GM21528 (cell line): ENCODE measurements around the gene VAV3.
"Not testable (repeated sequence)": the region's sequence is repeated elsewhere in the genome, so short reads cannot be mapped to it uniquely, and the experiment has no call there.

Source experiments
- ATAC-seq: cut with Tn5 transposase; IDR thresholded peaks from one replicate; pipeline ENCODE4 v1.9.1; 2021; ENCODE audit warnings: mild to moderate bottlenecking, moderate library complexity; ENCODE audit not compliant: unreplicated experiment, low FRiP score

Gene VAV3

DNA sequence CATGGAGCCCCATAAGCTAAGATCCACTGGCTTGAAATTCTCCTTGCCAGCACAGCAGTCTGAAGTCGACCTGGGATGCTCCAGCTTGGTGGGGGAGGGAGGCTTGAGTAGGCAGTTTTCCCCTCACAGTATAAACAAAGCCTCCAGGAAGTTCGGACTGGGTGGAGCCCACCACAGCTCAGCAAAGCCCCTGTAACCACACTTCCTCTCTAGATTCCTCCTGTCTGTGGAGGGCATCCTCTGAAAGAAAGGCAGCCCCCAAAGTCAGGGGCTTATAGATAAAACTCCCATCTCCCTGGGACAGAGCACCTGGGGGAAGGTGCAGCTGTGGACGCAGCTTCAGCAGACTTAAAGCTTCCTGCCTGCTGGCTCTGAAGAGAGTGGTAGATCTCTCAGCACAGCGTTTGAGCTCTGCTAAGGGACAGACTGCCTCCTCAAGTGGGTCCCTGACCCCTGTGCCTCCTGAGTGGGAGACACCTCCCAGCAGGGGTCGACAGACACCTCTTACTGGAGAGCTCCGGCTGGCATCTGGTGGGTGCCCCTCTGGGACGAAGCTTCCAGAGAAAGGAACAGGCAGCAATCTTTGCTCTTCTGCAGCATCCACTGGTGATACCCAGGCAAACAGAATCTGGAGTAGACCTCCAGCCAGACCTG is 120.3 kb downstream of the VAV3 start:
- ATAC-seq = not testable (repeated sequence)

DNA sequence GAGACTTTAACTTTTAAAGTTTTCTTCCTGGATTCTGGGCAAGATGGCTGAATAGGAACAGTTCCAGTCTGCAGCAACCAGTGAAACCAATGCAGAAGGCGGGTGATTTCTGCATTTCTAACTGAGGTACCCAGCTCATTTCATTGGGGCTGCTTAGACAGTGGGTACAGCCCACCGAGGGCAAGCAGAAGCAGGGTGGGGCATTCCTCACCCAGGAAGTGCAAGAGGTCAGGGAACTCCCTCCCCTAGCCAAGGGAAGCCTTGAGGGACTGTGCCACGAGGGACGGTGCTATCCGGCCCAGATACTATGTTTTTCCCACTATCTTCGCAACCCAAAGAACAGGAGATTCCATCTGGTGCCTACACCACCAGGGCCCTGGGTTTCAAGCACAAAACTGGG is 121.0 kb downstream of the VAV3 start:
- no peak for ATAC-seq

DNA sequence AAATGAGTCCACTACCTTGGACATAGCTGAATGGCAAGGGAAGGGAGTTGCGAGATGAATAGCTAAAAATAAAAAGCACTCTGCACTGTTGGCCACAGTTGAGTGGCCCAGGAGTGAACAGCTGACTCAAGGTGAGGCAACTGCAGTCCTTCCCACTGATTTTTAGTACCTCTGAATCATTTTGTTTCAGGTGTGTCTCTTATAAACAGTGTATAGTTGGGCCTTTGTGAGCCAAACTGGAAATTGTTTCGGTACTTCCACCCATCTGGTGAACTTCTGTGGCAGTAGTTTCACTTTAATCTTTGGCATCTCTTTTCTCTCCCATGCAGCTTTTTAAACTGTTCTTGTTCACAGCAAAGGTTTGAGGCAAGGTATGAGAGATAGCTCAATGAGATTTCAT is 122.7 kb downstream of the VAV3 start:
- ATAC-seq = no peak

DNA sequence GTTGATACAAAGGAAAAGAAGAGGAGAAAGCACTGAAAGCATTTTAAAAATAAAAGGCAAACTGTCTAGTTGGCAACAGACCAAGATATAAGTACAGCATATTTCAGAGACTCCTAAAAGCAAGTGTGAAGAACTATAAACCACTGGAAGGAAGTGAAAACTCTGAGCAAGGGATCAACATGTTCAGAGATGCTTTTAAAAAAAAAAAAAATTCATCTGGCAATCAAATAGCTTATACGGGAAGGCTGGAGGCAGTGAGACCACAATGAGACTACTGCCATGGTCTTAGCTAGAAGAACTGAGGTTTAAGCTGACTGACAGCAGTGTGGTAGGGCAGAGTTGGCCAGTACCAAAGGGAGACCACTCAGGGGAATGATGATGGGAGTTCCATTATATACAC is 124.3 kb downstream of the VAV3 start:
- no peak for ATAC-seq

DNA sequence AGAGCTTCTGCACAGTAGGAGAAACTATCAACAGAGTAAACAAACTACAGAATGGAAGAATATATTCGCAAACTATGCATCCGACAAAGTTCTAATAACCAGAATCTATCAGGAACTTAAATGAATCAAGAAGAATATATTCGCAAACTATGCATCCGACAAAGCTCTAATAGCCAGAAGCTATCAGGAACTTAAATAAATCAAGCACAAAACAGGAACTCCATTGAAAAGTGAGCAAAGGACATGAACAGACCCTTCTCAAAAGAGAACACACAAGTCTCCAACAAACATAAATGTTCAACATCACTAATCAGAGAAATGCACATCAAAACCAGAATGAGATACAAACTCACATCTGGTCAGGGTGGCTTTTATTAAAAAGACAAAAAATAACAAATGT is 126.9 kb downstream of the VAV3 start:
- ATAC-seq = no peak

DNA sequence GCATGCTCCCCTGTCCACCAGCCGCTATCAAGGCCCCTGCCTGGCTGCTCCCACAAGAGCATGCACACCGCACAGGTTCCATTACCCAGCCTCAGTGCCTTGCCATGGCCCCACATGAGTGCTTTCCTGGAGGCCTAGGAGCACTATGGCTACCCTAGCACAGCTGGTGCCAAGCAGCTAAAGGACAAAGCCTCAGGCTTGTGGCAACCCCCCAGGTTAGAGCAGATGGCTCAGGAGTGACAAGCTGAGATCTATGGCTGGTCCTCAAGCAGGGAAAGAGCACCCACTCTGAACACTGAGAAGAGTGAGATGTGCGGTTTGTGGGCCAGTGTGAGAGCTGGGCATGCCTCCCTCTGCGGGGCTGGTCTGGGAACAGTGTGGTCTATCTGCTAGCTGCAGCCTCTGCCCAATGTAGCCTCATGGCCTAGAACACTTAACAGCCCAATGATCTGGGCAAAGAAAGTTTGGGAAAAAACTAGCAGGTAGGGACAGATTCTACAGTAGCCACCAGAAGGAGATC is 129.8 kb downstream of the VAV3 start:
- ATAC-seq = no peak

DNA sequence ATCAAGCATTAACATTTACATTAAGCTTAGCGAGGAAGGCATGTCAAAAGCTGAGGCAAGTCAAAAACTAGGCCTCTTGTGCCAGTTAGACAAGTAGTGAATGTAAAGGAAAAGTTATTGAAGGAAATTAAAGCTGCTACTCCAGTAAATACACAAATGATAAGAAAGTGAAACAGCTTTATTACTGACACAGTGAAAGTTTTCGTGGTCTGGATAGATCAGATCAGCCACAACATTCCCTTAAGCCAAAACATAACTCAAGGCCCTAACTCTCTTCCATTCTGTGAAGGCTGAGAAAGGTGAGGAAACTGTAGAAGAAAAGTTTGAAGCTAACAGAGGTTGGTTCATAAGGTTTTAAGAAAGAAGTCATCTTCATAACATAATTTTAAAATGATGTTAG is 131.9 kb downstream of the VAV3 start:
- no peak for ATAC-seq

DNA sequence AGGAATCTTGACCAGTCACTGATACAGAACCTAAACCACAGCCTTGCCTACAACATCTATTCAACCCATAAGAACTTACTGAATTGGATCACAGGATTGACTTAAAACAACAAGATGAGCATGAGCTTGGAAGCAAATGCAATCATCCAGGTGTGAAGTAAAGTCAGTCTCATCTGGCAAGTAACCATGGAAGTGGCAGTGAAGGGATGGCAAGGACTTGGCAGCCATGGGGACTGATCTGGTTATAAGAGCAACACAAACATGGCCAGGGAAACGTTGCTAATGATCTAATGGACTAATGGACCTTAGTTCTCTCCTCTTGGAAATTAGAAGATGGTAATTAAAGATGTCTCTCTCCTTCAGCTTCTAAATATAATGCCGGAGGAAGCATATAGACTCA is 133.1 kb downstream of the VAV3 start:
- no peak for ATAC-seq

DNA sequence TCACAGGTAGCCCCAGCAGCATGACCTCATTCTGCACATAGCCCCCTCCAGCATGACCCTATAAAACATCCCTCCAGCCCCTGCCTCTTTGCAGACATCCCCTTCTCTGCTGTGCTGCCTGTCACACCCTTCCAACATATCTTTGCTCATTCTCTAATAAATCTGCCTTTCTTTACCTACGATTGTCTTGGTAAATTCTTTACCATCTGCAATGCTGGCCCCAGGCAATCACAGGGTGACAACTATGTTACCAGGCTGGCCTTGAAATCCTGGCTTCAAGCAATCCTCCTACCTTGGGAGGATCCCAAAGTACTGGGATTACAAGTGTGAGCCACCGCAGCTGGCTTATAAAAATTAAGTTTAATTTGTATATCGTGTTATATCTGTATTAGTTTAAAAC is 134.5 kb downstream of the VAV3 start:
- ATAC-seq = no peak

DNA sequence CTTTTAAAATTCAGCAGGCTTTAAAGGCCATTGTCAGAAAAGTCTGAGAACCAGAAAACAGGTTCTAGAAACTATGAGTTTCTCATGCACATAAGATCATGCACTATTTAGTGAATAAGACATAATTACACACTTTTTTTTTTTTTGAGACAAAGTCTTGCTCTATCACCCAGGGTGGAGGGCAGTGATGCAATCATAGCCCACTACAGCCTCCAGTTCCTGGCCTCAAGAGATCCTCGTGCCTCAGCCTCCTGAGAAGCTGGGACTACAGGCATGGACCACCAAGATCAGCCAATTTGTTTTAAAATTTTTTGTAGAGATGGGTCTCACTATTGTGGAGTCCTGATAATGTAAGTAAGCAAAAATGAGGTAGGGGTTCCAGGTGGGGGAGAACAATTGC is 134.9 kb downstream of the VAV3 start:
- no peak for ATAC-seq

DNA sequence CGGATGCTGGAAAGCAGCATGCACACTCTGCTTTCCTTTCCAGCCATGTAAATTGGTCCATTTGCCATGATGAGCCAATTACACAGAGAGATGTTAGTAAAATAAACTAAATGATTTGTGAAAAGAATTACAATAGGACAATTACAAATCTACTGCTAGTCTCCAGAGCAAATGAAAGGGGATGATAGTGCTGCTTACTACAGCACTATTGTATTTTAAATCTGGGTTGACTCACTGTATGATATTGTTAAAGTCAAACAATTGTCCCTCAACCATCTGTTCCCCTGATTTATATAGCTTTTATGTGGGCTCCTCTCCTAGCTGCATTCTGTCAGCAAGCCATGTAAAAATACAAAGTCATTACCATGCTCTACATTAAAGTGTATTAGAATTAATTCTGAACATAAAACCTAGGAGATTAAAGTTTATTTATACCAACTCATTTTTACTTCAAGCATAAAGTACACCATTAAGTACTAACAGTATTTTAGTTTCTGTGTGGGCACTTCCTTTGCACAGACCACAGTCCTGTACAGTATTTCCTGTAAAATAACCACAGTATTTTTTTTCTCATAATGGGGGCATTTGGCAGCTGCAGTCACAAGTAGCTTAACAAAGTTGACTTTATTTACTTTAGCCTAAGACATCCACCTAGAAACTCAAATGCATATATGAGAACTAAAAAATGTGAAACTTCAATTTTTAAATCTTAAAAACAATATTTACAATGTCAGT is 135.8 kb downstream of the VAV3 start:
- ATAC-seq = no peak

DNA sequence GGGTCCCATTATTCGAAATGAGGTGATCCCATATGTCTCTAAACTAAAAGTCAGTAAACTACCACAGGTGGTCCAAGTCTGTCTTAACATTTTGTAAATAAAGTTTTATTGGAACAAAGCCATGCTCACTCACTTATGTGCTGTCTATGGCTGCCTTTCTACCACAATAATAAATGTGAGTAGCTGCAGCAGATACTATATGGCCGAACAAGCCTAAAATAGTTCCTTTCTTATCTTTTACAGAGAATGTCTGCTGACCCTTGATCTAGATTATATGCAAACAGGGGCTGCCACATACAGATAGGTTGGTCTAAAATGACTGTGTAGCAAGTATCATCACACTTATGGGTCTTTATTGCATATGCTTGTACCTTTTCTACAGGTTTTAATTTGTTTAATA is 140.0 kb downstream of the VAV3 start:
- no peak for ATAC-seq

DNA sequence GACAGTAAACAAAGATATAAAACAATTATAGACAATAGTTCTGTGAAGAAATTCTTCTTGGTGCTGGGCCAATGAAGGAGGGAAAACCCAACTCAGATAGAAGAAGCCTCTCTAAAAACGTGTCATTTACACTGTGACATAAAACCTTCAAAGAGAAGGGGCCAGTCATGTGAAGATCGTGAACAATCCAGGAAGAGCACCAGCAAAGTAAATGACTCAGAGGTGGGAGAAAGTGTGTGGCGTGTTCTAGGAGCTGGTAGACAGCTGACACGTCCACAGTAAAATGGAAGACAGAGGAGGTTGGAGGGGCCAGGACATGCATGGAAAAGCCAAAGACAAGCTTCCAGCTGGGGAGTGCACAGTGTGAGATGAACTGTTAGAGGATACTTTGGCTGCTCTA is 143.6 kb downstream of the VAV3 start:
- ATAC-seq = no peak

DNA sequence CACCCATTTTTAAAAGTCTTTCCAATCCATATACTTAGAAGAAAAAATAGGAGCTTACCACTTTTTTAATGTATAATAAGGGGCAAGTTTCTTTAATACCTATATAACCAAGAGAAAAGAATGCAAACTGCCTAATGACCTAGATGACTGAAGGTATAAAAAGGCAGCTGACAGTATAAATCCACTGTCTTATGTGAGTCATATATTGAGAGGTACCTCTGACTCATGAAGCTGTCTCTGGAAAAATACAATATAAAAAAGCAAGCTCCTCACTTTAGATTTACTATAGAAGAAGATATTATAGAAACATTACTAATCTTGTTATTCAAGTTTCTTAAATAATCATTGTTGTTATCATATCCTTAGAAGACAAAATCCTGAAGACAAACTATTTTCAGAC is 144.2 kb downstream of the VAV3 start:
- no peak for ATAC-seq

DNA sequence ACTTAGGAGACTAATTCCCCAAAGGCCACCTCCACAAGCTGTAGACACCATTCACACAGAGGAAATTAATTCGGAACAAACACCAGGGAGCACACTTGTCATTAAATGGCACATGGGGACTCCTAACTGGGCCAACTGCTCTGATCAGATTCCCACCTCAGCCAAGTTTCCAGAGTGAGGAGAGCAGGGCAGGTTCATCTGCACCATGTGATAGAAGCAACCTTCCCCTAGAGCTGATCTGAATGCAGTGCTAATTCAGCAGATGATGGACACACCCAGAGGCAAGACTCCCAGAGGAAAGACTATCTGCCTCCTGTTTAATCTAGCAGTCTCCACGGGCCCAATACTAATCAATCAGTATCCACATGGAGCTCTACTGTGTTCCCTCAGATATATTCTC is 147.0 kb downstream of the VAV3 start:
- no peak for ATAC-seq

DNA sequence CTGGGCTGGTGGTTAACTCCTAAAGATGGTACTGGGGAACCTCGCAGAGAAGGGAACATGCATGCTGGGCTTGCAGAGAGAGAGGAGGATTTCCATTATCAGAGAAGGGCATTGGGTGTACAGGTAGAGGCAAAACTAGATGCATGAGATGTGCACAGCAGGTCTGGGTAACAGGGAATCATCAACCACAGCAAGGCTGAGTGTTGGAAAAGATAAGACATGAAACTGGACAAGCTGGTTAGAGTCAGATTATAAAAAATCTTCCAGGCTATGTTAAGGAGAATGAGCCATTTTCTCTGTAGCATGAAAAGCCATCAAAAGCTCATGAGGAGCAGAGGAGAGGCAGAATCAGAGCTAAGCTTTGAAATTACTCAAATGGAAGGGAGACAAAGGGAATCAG is 147.8 kb downstream of the VAV3 start:
- no peak for ATAC-seq

DNA sequence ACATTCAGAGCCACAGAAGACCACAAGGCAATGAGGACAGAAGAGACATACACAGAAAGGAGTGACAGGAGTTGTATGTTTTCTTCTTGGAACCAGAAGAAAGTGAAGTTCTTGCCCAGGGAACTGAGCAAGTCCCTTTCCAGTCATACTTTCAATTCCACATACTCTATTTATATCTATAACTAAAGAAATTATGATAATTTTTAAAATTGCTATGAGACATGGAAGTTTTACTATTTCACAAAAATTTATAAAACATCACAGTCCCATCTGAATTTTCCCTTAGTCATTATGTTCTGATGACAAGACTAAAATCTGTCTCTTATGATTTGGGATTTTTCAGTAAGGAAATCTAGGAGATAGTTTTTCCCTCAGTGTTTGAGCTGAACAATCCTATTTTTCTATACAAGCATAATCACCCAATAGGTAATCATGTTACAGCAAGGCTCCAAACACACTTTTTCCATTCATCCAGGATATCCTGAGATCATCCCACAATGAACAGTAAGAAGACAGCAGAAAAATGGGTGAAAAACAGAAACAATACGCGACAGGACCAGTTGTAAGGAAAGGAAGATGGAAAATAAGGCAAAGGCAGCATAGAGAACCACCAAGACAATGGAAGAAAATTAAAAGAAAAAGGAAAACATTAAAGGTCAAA is 154.6 kb downstream of the VAV3 start:
- no peak for ATAC-seq

DNA sequence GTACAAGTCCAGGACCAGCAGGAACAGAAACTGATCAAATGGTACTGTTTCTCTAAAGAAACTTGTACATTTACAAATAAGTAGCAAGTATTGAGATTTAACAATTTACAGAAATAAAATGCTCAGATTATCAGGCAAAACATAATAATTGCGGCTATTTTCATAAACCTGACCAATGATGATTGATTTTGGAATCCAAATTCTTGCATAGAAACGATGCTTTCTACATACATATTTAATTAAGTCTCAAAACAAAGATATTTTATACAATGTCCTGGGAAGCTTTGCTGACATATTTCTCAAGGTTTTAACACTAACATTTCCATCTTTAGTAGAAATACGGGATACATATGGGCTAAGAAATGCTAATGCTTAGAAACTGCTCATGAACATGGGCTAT is 157.1 kb downstream of the VAV3 start:
- no peak for ATAC-seq

DNA sequence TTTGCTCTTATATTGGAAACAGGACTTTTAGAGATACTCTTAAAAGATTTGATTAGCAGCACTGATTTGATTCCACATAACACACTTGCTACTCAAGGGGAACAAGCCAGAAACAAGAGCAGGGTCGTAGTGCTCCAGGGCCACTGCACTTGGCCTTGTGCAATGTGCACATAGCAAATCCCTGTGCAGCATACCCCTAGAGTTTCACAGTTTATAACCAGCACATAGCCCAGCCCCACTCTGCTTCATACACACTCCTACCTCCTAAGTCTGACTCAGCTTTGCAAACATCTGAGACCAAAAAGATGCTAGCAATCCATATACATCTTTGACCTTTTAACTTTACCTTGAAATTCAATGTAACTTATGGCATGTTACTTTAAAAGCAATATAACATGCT is 157.6 kb downstream of the VAV3 start:
- no peak for ATAC-seq

DNA sequence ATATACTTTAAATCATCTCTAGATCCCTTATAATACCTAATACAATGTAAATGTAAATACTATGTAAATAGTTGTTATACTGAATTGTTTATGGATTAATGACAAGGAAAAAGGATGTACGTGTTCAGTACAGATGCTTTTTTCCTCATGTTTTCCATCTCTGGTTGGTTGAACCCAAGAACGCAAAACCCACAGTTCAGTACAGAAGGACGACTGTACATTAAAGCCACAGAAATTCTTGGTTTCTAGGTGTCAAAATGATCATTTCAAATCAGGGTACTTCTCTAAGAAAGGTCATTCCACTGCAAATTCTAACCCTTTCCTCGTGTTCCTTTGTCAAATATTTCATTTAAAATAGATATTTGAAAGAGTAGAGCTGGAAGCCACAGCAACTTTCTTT is 158.1 kb downstream of the VAV3 start:
- no peak for ATAC-seq

DNA sequence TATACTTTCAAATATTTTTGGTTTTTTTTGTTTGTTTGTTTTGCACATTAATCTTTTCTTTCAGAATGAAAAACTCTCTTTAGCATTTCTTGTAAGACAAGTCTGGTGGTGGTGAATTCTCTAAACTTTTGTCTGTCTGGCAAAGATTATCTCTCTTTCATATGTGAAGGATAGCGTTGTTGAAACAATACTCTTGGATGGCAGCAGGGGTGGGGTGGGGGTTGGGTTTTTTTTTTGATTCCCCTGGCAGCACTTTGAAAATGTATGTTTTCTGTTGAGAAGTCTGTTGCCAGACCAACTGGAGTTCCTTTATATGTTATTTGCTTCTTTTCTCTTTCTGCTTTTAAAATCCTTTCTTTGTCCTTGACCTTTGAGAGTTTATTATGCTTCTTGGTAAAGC is 160.2 kb downstream of the VAV3 start:
- no peak for ATAC-seq

DNA sequence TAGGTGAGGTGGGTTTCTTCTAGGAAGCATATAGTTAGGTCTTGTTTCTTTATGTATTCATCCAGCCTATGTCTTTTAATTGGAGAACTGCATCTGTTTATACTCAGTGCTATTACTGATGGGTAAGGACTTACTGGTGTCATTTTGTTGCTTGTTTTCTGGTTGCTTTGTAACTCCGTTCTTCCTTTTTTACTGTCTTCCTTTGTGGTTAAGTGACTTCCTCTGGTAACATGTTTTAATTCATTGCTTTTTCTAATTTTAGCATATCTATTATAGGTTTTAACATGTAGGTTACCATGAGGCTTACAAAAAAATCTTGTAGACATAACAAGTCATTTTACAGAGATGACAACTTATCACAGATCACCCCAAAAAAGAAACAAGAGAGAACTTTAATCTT is 160.8 kb downstream of the VAV3 start:
- no peak for ATAC-seq
